GM11168 (cell line): ENCODE data around the gene TMEM37.

Source experiments
- in situ Hi-C: fragments of 300-500 bp; cut with MboI; formaldehyde crosslinking; loops from one replicate; pipeline ENCODE4 v1.12.0; 2022; ENCODE audit warnings: low sequenced_read_pairs; ENCODE audit not compliant: unreplicated experiment

Gene TMEM37, protein sequence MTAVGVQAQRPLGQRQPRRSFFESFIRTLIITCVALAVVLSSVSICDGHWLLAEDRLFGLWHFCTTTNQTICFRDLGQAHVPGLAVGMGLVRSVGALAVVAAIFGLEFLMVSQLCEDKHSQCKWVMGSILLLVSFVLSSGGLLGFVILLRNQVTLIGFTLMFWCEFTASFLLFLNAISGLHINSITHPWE

DNA sequence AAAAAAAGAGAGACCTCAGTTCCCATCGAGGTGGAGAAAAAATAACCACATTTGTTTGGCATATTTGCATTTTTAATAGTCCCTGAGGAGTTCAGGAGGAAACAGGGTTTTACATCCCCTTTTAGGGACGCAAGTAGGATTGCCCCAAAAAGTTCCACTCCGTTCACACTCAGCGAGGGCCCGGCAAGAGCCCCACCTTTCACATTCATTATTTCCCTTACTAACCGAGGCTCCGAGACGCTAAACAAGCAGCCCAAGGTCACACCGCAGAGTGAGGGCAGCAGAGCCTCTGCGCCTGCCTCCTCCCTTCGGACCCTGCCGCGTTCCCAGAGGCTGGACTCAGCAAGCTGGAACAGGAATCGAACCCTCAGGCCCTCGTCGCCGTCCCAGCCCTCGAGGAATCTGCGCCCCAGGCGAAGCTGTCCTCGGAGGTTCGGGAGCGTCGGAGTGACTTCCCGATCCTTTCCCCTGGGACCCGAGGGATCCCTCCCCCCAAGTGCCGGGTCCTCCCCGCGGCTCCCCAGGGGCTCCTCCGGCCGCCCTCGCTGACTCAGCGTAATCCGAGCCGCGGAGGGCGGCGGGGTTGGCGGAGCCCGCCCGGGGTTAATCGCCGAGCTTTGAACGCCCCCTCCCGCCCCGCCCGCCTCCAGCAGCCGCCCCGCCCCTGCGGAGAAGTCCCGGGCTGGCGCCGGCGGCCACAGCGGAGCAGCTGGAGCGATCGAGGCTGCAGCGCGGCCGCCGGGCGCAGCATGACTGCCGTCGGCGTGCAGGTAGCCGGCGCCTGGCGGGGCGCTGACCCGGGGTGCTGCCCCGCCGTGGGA, at the start of gene TMEM37:
TMEM37 (plus strand) TSS at position 700 of the 821 bp plus-strand sequence; CDS start at position 750, 50 bp downstream.
- in situ Hi-C loops, result no loop called here

GRCh38 chr2:119383410-119384140, 48.1 kb upstream of the TMEM37 start:
- in situ Hi-C loops, result no loop called here

- in situ Hi-C loops, result no loop called here
Measured at GRCh38 chr2:119384971-119385370, 46.7 kb upstream of the TMEM37 start.

- in situ Hi-C loops, result no loop called here
Measured at GRCh38 chr2:119385466-119385865, 46.2 kb upstream of the TMEM37 start.

GRCh38 chr2:119387381-119388129, 44.1 kb upstream of the TMEM37 start:
- in situ Hi-C loops, result no loop called here

DNA sequence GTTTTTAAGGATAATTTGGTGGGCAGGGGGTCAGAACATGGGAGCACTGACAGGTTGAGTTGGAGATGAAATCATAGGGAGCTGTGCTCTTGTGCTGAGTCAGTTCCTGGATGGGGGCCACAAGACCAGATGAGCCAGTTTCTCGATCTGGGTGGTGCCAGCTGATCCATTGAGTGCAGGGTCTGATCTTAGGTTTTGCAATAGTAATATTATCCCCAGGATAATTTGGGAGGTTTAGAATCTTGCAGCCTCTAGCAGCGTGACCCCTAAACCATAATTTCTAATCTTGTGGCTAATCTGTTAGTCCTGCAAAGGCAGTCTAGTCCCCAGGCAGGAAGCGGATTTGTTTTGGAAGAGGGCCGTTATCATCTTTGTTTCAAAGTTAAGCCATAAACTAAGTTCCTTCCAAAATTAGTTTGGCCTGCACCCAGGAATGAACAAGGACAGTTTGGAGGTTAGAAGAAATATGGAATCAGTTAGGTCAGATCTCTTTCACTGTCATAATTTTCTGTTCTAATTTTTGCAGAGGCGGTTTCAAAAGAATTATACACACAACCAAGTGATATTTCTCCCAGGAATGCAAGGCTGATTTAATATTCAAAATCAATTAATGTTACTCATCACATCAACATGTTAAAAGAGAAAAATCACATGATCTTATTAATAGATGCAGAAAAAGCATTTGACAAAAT, 41.9 kb upstream of the TMEM37 start:
- in situ Hi-C loops, result no loop called here

- in situ Hi-C loops, result no loop called here
Measured at GRCh38 chr2:119393971-119394748, 37.5 kb upstream of the TMEM37 start.

GRCh38 chr2:119397196-119397595, 34.5 kb upstream of the TMEM37 start:
- in situ Hi-C loops, result no loop called here

DNA sequence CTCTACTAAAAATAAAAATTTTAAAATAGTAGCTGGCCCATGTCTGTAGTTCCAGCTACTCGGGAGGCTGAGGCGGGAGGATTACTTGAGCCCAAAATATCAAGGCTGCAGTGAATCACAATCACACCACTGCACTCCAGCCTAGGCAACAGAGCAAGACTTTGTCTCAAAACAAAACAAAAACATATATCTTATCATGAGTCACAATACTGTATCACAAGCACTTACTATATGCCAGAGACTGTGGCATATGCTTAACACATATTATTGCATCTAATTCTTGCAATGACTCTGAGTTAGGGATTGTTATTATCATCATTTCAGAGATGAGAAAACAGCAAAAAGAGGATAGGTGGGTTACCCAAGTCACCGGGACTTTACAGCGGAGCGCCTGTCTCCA, 29.5 kb upstream of the TMEM37 start:
- in situ Hi-C loops, result loop anchor here (10.0 to 25.0 kb wide), 2 partner anchors 73 to 260 kb away; no protein-coding TSS in a partner anchor

GRCh38 chr2:119402645-119403560, 28.8 kb upstream of the TMEM37 start:
- in situ Hi-C loops, result loop anchor here (10.0 to 25.0 kb wide), 2 partner anchors 72 to 259 kb away; no protein-coding TSS in a partner anchor

- in situ Hi-C loops, result loop anchor here (10.0 to 25.0 kb wide), 2 partner anchors 71 to 259 kb away; no protein-coding TSS in a partner anchor
Measured at GRCh38 chr2:119403618-119404017, 28.0 kb upstream of the TMEM37 start.

- in situ Hi-C loops, result loop anchor here (10.0 to 25.0 kb wide), 2 partner anchors 70 to 257 kb away; no protein-coding TSS in a partner anchor
Measured at GRCh38 chr2:119405151-119405550, 26.5 kb upstream of the TMEM37 start.

DNA sequence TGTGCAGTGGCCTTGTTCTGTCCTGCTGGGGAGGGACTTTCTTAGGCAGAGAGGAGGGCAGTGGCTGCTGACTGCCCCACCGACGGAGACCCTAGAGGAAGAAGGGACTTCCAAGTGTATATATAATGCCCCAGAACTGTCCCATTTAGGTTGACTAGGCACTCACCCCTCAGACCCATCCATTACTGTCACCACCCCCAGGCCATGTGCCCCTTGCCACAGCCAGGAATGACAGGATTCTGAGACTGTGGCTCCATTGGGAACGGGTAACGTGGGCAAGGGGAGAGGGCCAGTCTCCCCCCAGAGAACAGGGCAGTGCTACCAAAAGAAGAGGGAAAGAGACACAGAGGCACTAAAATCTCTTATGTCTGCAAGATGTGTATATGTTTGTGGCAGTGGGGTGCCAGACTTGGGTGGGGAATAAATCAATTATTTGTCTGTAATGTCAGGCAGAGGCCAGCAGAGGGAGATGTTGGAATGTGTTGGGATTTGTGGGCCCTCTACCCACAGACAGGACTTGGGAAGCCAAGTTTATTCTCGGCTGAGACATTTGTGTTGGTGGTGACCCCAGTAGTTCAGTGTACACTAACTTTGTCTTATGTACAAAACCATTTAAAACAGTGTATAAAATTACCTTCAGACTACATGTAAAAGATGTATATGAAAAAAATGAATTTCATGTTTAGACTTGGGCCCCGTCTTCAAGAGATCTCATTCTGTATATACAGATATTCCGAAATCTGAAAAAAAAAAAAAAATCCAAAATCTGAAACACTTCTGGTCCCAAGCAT, 24.0 kb upstream of the TMEM37 start:
- in situ Hi-C loops, result loop anchor here (10.0 to 25.0 kb wide), 2 partner anchors 67 to 255 kb away; no protein-coding TSS in a partner anchor

- in situ Hi-C loops, result loop anchor here (10.0 to 25.0 kb wide), 2 partner anchors 67 to 254 kb away; no protein-coding TSS in a partner anchor
Measured at GRCh38 chr2:119408221-119408619, 23.4 kb upstream of the TMEM37 start.

DNA sequence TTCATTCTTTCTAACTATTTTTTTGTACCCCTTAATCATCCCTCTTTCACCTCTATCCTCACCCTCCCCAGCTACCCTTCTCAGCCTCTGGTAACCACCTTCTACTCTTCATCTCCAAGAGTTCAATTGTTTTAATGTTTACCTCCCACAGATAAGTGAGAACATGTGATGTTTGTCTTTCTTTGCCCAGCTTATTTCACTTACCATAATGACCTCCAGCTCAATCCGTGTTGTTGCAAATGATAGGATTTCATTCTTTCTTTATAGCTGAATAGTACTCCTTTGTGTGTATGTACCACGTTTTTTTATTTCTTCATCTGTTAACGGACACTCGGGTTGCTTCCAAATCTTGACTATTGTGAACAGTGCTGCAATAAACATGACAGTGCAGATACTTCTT, 22.1 kb upstream of the TMEM37 start:
- in situ Hi-C loops, result loop anchor here (10.0 to 25.0 kb wide), 2 partner anchors 65 to 253 kb away; no protein-coding TSS in a partner anchor

GRCh38 chr2:119414894-119415293, 16.8 kb upstream of the TMEM37 start:
- in situ Hi-C loops, result loop anchor here (25.0 kb wide), 1 partner anchor 247 kb away; no protein-coding TSS in a partner anchor
